RWPE2 (cell line): ENCODE data around the gene RABIF.
A peak's percentile ranks its signal among the peaks of the same experiment; 100 is the strongest.
"Not testable (repeated sequence)": the region's sequence is repeated elsewhere in the genome, so short reads cannot be mapped to it uniquely, and the experiment has no call there.

Experiments
- ATAC-seq: fragments of 200-7000 bp; cut with Tn5 transposase; 3 replicates; pipeline ENCODE4 v1.9.1; 2021; ENCODE audit warnings: low read depth
- DNase-seq: peaks from one replicate; pipeline ENCODE4 v3.0.0-alpha.2; 2020; ENCODE audit warnings: low spot score
- H3K27ac ChIP-seq: fragments of 450-650 bp; 2 replicates; pipeline ENCODE4 v1.5.1; 2017; ENCODE audit warnings: mild to moderate bottlenecking; ENCODE audit not compliant: poor library complexity, severe bottlenecking
- H3K27me3 ChIP-seq: fragments of 250-450 bp; sonication (Bioruptor Pico); 2 replicates; pipeline ENCODE4 v1.5.1; 2021; ENCODE audit warnings: mild to moderate bottlenecking, moderate library complexity; ENCODE audit not compliant: insufficient read depth, poor library complexity, severe bottlenecking
- H3K36me3 ChIP-seq: fragments of 250-450 bp; sonication (Bioruptor Pico); 2 replicates; pipeline ENCODE4 v1.5.1; 2020; ENCODE audit warnings: low read depth, mild to moderate bottlenecking, moderate library complexity
- H3K4me1 ChIP-seq: fragments of 250-450 bp; sonication (Bioruptor Pico); 2 replicates; pipeline ENCODE4 v1.5.1; 2021; ENCODE audit warnings: mild to moderate bottlenecking, moderate library complexity; ENCODE audit not compliant: insufficient read depth, poor library complexity, severe bottlenecking
- H3K4me3 ChIP-seq: fragments of 250-450 bp; sonication (Bioruptor Pico); 2 replicates; pipeline ENCODE4 v1.5.1; 2021; ENCODE audit warnings: mild to moderate bottlenecking, moderate library complexity; ENCODE audit not compliant: severe bottlenecking
- H3K9me3 ChIP-seq: fragments of 250-450 bp; sonication (Bioruptor Pico); 2 replicates; pipeline ENCODE4 v1.5.1; 2021; ENCODE audit warnings: mild to moderate bottlenecking, moderate library complexity; ENCODE audit not compliant: severe bottlenecking
- CTCF ChIP-seq: fragments of 450-650 bp; IDR thresholded peaks from one replicate; pipeline ENCODE4 v1.5.1; 2017; ENCODE audit warnings: mild to moderate bottlenecking, moderate library complexity; ENCODE audit not compliant: poor library complexity, severe bottlenecking

RABIF gene

GRCh38 chr1:202888531-202889360 lies at the start of gene RABIF:
Gene RABIF, minus strand, starts transcription at chr1:202889149. Its CDS starts 51 bp downstream, at chr1:202889098.
- DNase-seq = peak; percentile 94
- peak; percentile 15 for TF ChIP-seq CTCF
- Histone ChIP-seq H3K27me3 (no peaks in the 10 kb centered on the region), H3K9me3 (no peaks in the 10 kb centered on the region), H3K27ac (peak within 1 kb of the TSS; percentile 73), H3K4me1 (peaks cover 7% of the 10 kb centered on the region), H3K4me3 (peak within 1 kb of the TSS; percentile 90), H3K36me3 (peaks cover 24% of the 10 kb centered on the region)
- ATAC-seq = peak; percentile 95

- Histone ChIP-seq H3K9me3 (no peaks in the 10 kb centered on the region), H3K36me3 (peaks cover 30% of the 10 kb centered on the region), H3K4me3 (no peak overlapping the region), H3K27ac (no peak overlapping the region), H3K27me3 (no peaks in the 10 kb centered on the region), H3K4me1 (no peaks in the 10 kb centered on the region)
- DNase-seq = no peak
- peak; percentile 35; the same call in 1 of the 3 replicates for ATAC-seq
- no peak for TF ChIP-seq CTCF
These were observed 49.5 kb upstream of the RABIF start for GRCh38 chr1:202938287-202938925.

DNA sequence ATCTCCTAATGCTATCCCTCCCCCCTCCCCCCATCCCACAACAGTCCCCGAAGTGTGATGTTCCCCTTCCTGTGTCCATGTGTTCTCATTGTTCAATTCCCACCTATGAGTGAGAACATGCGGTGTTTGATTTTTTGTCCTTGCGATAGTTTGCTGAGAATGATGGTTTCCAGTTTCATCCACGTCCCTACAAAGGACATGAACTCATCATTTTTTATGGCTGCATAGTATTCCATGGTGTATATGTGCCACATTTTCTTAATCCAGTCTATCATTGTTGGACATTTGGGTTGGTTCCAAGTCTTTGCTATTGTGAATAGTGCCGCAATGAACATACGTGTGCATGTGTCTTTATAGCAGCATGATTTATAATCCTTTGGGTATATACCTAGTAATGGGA lies 47.5 kb upstream of the RABIF start:
- ATAC-seq, H3K4me3 ChIP-seq, H3K9me3 ChIP-seq, H3K4me1 ChIP-seq, H3K27me3 ChIP-seq, DNase-seq, H3K27ac ChIP-seq: not testable (repeated sequence)
- peaks cover 12% of the 10 kb centered on the region for H3K36me3 ChIP-seq

DNA sequence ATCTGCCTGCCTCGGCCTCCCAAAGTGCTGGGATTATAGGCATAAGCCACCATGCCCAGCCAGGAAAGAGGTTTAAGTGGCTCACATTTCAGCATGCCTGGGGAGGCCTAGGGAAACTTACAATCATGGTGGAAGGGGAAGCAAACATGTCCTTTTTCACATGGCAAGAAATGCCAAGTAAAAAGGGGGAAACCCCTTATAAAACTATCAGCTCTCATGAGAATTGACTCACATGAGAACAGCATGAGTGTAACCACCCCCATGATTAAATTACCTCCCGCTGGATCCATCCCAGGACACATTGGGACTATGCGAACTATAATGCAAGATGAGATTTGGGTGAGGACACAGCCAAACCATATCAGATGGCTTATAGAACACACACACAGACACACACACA lies 46.9 kb upstream of the RABIF start:
- Histone ChIP-seq H3K4me3 (no peak overlapping the region), H3K36me3 (peaks cover 6% of the 10 kb centered on the region; the same call in 1 of the 2 replicates), H3K9me3 (no peaks in the 10 kb centered on the region), H3K27ac (no peak overlapping the region), H3K27me3 (no peaks in the 10 kb centered on the region), H3K4me1 (no peaks in the 10 kb centered on the region)
- ATAC-seq = no peak
- DNase-seq = no peak
- no peak for TF ChIP-seq CTCF

- no peaks in the 10 kb centered on the region for H3K27me3 ChIP-seq
- H3K27ac ChIP-seq = no peak overlapping the region
- DNase-seq = no peak
- H3K9me3 ChIP-seq = no peaks in the 10 kb centered on the region
- TF ChIP-seq CTCF = no peak
- ATAC-seq = no peak
- H3K4me3 ChIP-seq = no peak overlapping the region
- no peaks in the 10 kb centered on the region for H3K36me3 ChIP-seq
- no peaks in the 10 kb centered on the region for H3K4me1 ChIP-seq
These were observed 45.8 kb upstream of the RABIF start for GRCh38 chr1:202934755-202935154.
